OCI-LY7 (cell line): ENCODE measurements around the gene SUV39H2.
"Not testable (repeated sequence)": the region's sequence is repeated elsewhere in the genome, so short reads cannot be mapped to it uniquely, and the experiment has no call there.

ENCODE experiments used
- CTCF ChIP-seq: fragments of 200-600 bp; sonication (generic); conservative IDR thresholded peaks from 2 replicates; pipeline ENCODE4 v1.5.1; 2014; ENCODE audit warnings: mild to moderate bottlenecking, antibody characterized with exemption, low read length, moderate library complexity, mixed read lengths
- EZH2phosphoT487 ChIP-seq: fragments of 200-600 bp; sonication (generic); IDR thresholded peaks from 2 replicates; pipeline ENCODE4 v1.6.1; 2018; ENCODE audit warnings: low read depth, borderline replicate concordance, mild to moderate bottlenecking, mixed run types, antibody characterized with exemption, low read length, moderate library complexity, mixed read lengths

DNA sequence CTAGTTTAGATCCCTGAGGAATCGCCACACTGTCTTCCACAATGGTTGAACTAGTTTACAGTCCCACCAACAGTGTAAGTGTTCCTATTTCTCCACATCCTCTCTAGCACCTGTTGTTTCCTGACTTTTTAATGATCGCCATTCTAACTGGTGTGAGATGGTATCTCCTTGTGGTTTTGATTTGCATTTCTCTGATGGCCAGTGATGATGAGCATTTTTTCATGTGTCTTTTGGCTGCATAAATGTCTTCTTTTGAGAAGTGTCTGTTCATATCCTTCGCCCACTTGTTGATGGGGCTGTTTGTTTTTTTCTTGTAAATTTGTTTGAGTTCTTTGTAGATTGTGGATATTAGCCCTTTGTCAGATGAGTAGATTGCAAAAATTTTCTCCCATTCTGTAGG, 13.8 kb upstream of the SUV39H2 start:
- not testable (repeated sequence) for TF ChIP-seq CTCF, EZH2phosphoT487
